Fibroblast of skin of left quadriceps (primary cell): ENCODE measurements around the gene SPRED2.

Experiments
- DNase-seq, 2 experiments: peaks; one replicate each; pipeline ENCODE4 v3.0.0-alpha.2; 2013; ENCODE audit warnings: low read depth in 2 of 2

The SPRED2 gene

GRCh38 chr2:65415091-65415490 lies 17.3 kb downstream of the SPRED2 start:
- no peak for DNase-seq

- no peak for DNase-seq
Observed at GRCh38 chr2:65413610-65414009, 18.8 kb downstream of the SPRED2 start.

GRCh38 chr2:65413106-65413505 lies 19.3 kb downstream of the SPRED2 start:
- no peak for DNase-seq

GRCh38 chr2:65411056-65411795 lies 21.2 kb downstream of the SPRED2 start:
- no peak for DNase-seq

GRCh38 chr2:65409045-65409444 lies 23.4 kb downstream of the SPRED2 start:
- DNase-seq, result no peak

- no peak for DNase-seq
Observed at GRCh38 chr2:65407240-65407639, 25.2 kb downstream of the SPRED2 start.

GRCh38 chr2:65404988-65405697 lies 27.3 kb downstream of the SPRED2 start:
- no peak for DNase-seq

- no peak for DNase-seq
Observed at GRCh38 chr2:65403529-65403915, 28.9 kb downstream of the SPRED2 start.

GRCh38 chr2:65402780-65403528 lies 29.4 kb downstream of the SPRED2 start:
- peak; percentile 64 to 68 for DNase-seq

- DNase-seq, result peak; percentile 28 to 33
Observed at GRCh38 chr2:65402323-65402722, 30.1 kb downstream of the SPRED2 start.

GRCh38 chr2:65397122-65397521 lies 35.3 kb downstream of the SPRED2 start:
- DNase-seq, result no peak

- DNase-seq, result no peak
Observed at GRCh38 chr2:65396348-65397026, 35.9 kb downstream of the SPRED2 start.

- DNase-seq, result no peak
Observed at GRCh38 chr2:65395621-65396347, 36.6 kb downstream of the SPRED2 start.

- no peak for DNase-seq
Observed at GRCh38 chr2:65393743-65394422, 38.5 kb downstream of the SPRED2 start.

GRCh38 chr2:65393046-65393445 lies 39.4 kb downstream of the SPRED2 start:
- no peak for DNase-seq

GRCh38 chr2:65392609-65393008 lies 39.8 kb downstream of the SPRED2 start:
- no peak for DNase-seq

- no peak for DNase-seq
Observed at GRCh38 chr2:65390134-65390533, 42.3 kb downstream of the SPRED2 start.

- no peak for DNase-seq
Observed at GRCh38 chr2:65389476-65389875, 42.9 kb downstream of the SPRED2 start.

- no peak for DNase-seq
Observed at GRCh38 chr2:65388596-65389390, 43.6 kb downstream of the SPRED2 start.

- DNase-seq, result no peak
Observed at GRCh38 chr2:65388051-65388531, 44.3 kb downstream of the SPRED2 start.
